Kidney epithelial cell (primary cell): Measurements from ENCODE around the gene SYNJ2. TPM values are rescaled to one million over a fixed set of nuclear protein-coding genes. Genes with fewer than 3 reads are reported as not detected.

Experiments used
- DNase-seq: peaks from one replicate; pipeline ENCODE4 v3.0.0-alpha.2; 2010; ENCODE audit warnings: low read depth
- H3K27me3 ChIP-seq: 2 replicates; pipeline ENCODE4 v1.6.0; 2011; ENCODE audit warnings: low read length; ENCODE audit not compliant: control insufficient read depth, insufficient read depth
- H3K36me3 ChIP-seq: 2 replicates; pipeline ENCODE4 v1.5.1; 2011; ENCODE audit warnings: low read length; ENCODE audit not compliant: control insufficient read depth, insufficient read depth
- H3K4me3 ChIP-seq: 2 replicates; pipeline ENCODE4 v1.5.1; 2011; ENCODE audit warnings: low read depth, mild to moderate bottlenecking, control low read depth, low read length
- total RNA-seq: library from RNA; depleted of rRNA; stranded (reverse); fragments of >200 nt; gene quantifications from 2 replicates; pipeline ENCODE4 v1.2.3, GENCODE V29; 2015
- TF ChIP-seq, protein P1 (sequence below): IDR thresholded peaks from 2 replicates; pipeline ENCODE4 v1.5.1; 2011; ENCODE audit warnings: mild to moderate bottlenecking, moderate library complexity, low read length, control low read depth, inconsistent platforms; ENCODE audit not compliant: insufficient read depth, poor library complexity, severe bottlenecking

SYNJ2 gene
- total RNA-seq, 1 donor from 2014 or later: 14.3 TPM

DNA sequence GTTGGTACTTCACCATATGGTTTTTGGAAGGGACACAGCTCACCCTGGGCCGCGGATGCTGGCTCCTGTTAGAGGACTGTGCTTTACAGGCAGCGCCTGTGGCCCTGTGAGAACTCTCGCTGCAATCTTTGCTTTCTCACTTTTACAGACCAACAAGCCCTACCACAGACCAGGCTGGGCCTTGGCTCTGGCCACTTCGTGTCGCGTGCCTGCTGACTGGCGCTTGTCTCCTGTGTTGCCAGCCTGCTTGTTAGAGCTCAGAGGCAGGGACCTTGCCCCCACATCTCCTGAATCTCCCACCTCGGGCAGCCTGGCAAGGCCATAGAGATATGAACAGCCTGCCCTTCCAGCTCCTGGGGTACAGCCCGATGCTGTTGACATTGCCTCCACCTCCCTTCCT lies 56.1 kb downstream of the SYNJ2 start:
- no peak for DNase-seq
- H3K36me3 ChIP-seq: peaks cover 4% of the 10 kb centered on the region
- H3K4me3 ChIP-seq: no peak overlapping the region
- TF ChIP-seq, protein P1, sequence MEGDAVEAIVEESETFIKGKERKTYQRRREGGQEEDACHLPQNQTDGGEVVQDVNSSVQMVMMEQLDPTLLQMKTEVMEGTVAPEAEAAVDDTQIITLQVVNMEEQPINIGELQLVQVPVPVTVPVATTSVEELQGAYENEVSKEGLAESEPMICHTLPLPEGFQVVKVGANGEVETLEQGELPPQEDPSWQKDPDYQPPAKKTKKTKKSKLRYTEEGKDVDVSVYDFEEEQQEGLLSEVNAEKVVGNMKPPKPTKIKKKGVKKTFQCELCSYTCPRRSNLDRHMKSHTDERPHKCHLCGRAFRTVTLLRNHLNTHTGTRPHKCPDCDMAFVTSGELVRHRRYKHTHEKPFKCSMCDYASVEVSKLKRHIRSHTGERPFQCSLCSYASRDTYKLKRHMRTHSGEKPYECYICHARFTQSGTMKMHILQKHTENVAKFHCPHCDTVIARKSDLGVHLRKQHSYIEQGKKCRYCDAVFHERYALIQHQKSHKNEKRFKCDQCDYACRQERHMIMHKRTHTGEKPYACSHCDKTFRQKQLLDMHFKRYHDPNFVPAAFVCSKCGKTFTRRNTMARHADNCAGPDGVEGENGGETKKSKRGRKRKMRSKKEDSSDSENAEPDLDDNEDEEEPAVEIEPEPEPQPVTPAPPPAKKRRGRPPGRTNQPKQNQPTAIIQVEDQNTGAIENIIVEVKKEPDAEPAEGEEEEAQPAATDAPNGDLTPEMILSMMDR: no peak
- H3K27me3 ChIP-seq: no peaks in the 10 kb centered on the region

DNA sequence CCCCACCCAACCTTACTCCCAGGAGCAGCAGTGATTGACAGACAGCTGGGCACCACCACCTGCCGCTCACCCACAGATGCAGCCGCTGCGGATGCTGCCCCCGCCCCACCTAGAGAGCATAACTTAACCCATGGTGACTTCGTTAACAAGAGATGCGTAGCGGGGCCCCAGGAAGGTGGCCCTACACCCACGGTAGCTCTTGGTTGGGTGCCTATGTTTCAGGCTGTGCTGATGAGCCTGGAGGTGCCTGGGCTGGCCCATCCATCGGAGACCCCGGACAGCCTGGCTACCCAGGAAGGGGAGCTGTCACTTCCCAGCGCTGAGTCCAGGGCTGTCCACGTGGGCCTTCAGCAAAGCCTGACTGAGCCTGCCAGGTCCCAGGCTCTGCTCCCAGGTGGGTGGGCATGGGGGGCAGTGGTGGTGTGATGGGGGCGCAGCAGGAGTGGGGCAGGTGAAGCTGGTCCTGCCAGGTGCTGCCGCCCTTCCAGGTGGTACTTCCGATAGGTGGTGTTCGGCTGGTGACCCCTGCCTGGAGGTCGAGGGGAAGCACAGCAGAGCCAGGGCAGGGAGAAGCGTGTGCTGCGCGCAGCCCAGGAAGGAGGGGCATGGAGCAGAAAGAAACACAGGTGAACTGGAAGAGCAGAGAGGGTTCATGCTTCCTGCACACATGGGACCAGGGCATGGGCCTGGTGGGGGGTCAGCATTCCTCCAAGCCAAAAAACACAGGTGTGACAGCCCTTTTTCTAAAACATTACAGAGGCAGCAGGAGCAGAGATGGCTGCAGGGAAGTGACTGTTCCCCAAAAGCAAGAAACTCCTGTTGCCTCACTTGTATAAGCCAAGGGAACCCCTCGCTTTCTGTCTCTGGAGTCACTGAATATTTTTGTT lies 56.9 kb downstream of the SYNJ2 start:
- Histone ChIP-seq H3K27me3 (no peaks in the 10 kb centered on the region), H3K4me3 (no peak overlapping the region), H3K36me3 (peaks cover 1% of the 10 kb centered on the region)
- no peak for DNase-seq
- TF ChIP-seq, protein P1: no peak

DNA sequence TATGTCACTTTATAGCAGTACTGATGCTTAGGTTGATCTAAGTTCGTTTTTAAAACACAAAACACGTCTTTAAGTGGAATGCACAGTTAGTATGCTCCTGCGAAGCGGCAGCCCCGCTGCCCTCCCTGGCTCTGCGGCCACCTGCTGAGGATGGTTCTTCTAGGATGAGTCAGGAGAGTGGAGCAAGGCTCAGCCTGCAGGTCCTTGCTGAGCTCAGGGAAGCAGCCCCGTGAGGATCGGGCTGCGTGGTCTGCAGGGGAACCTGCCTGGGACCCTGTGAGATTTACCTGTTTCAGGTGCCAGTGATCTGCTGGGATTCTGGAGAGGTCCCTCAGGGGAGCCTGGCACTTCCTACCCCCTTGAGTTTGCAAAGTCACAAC lies 57.5 kb downstream of the SYNJ2 start:
- H3K27me3 ChIP-seq: no peaks in the 10 kb centered on the region
- no peaks in the 10 kb centered on the region for H3K36me3 ChIP-seq
- TF ChIP-seq, protein P1: no peak
- H3K4me3 ChIP-seq: no peak overlapping the region
- DNase-seq: no peak

DNA sequence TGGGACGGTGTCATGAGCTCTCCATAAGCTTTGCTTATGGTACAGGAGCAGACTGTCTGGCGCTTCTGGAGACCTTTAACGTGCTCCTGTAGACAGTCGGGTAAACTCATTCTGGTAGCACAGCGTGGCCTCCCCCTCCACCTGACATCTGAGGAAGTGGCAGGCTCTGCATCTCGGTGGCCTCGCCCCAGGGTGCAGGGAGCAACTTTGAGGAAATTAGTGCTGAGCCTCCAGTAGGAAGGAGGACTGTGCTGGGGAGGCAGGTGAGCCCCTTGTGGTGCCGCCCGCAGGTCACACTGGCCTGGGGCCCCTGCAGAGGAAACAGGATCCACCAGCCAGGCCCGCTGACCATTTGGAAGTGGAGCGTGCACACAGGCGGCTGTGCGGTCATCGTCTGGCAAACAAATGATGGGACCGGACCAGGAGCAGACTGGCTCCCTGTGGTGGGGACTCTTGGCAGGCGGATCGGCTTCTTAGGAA lies 57.9 kb downstream of the SYNJ2 start:
- Histone ChIP-seq H3K36me3 (no peaks in the 10 kb centered on the region), H3K4me3 (no peak overlapping the region), H3K27me3 (no peaks in the 10 kb centered on the region)
- no peak for DNase-seq
- TF ChIP-seq, protein P1: no peak

DNA sequence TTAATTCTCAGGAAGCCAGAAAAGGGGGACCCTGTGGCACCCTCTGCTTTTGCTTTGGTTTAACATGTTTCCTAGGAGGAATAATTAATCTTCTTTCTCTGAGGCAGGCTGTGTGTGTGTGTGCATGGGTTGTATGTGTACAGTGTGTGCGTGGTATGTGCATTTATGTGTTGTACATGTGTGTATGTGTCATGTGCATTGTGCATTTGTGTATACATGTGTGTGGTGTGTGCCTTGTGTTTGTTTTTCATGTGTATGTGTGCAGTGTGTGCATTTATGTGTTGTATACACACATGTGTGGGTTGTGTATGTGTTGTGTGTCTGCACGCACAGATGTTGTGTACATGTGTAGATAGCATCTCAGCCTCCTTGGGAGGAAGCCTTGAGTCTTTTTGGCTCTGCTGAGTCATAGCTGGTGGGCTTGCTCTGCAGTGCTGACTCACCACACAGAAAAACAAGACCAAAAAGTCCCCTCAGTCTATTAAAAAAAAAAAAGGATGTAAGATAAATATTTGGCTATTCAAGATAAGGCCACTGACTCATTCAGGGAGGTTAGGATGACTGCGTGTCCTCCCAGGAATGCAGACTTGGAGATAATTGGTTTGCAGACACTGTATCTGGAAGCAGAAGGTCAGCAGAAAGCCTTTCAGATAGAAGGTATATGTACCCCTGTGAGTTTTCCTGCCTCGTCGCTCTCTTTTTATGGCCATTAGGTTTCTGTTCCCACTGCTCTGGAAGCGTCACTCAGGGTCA lies 58.6 kb downstream of the SYNJ2 start:
- no peaks in the 10 kb centered on the region for H3K27me3 ChIP-seq
- no peak overlapping the region for H3K4me3 ChIP-seq
- H3K36me3 ChIP-seq: no peaks in the 10 kb centered on the region
- peak; percentile 96 for DNase-seq
- TF ChIP-seq, protein P1: no peak
